Urinary bladder (tissue), 4 donors: Measurements from ENCODE around the gene RAB37. TPM values are rescaled to one million over a fixed set of nuclear protein-coding genes. Genes with fewer than 3 reads are reported as not detected.

Experiments
- DNase-seq: peaks from one replicate; pipeline ENCODE4 v3.0.0-alpha.2; 2015; ENCODE audit errors: extremely low spot score
- H3K27ac ChIP-seq: one replicate; pipeline ENCODE4 v1.5.1; 2013; ENCODE audit warnings: low read depth, mild to moderate bottlenecking, moderate library complexity
- H3K36me3 ChIP-seq: one replicate; pipeline ENCODE4 v1.6.1; 2013; ENCODE audit warnings: mild to moderate bottlenecking, moderate library complexity; ENCODE audit not compliant: insufficient read depth
- H3K4me1 ChIP-seq: one replicate; pipeline ENCODE4 v1.6.1; 2013; ENCODE audit warnings: mild to moderate bottlenecking, moderate library complexity; ENCODE audit not compliant: insufficient read depth
- H3K4me3 ChIP-seq: one replicate; pipeline ENCODE4 v1.5.1; 2013; ENCODE audit warnings: low read depth, low read length
- WGBS: extraction: QIAGEN DNeasy Blood & Tissue Kit; methylation state at CpG from one replicate; pipeline ENCODE4 v1.1.7; 2013; 5-methylcytosine and 5-hydroxymethylcytosine counted together
- polyA plus RNA-seq: library from polyadenylated mRNA; stranded (reverse); fragments of 200-250 nt; gene quantifications from one replicate; pipeline ENCODE4 v1.2.3, GENCODE V29; 2013
- total RNA-seq: library from RNA; depleted of rRNA; stranded (reverse); fragments of >200 nt; gene quantifications from one replicate; pipeline ENCODE4 v1.2.3, GENCODE V29; 2014
- donor health status: healthy with polysubstance abuse.
- donor health status: healthy.

Gene RAB37
- total and polyA plus RNA-seq, 2 donors: 3.2 to 6.7 TPM

DNA sequence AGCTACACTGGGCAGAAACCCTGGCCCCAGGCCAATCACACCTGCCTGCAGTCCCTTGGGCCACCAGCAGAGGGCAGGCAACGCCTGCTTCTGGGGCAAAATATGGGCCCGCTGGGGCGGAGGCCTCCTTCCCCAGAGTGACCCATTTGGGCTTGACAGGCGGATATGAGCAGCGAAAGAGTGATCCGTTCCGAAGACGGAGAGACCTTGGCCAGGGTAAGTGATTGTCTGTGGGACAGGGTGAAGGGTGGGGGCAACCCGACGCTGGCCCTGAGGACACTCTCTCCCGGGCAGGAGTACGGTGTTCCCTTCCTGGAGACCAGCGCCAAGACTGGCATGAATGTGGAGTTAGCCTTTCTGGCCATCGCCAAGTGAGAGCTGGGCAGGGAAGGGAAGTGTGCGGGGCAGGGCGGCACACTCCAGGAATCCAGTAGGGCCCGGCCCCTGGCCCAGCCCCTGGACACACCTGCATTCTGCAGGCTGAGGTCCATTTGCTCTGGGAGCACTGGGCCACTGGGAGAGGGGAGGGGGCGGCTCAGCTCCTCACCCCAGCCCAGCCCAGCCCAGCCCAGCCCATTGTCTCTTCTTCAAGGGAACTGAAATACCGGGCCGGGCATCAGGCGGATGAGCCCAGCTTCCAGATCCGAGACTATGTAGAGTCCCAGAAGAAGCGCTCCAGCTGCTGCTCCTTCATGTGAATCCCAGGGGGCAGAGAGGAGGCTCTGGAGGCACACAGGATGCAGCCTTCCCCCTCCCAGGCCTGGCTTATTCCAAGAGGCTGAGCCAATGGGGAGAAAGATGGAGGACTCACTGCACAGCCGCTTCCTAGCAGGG, 7.9 kb downstream of the RAB37 start:
- DNase-seq: no peak
- H3K4me1 ChIP-seq: no peaks in the 10 kb centered on the region
- 34% methylated on average over 24 of the region's 24 CpGs for WGBS
- no peak overlapping the region for H3K4me3 ChIP-seq
- H3K36me3 ChIP-seq: no peaks in the 10 kb centered on the region
- no peak overlapping the region for H3K27ac ChIP-seq

DNA sequence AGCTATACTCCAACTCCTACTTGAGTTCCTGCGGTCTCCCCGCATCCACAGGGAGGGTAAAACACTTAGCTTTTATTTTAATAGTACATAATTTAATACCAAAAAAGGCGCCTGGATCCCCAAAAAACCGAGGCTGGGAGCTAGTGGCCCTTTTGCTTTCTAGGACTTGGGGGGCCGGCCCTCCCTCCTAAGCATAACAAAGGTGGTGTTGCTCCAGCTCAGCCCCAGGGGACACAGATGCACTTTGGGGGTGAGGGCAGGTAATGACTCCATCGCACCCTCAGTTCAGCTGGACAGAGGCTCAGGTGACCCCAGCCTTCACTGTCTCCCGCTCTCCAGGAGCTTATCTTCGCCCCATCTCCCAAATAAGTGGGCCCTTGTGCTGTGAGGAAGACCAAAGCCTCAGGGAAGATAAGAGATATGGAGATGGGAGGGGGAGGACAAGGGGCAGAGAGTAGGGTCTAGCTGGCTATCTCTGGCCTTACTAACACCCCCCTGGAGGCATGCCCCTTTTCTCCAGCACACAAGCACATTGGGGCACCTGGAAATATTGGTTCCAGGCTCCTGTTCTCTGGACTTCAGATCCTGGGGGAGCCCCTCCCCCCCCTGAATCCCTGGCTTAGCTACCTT, 8.6 kb downstream of the RAB37 start:
- Histone ChIP-seq H3K4me1 (no peaks in the 10 kb centered on the region), H3K4me3 (no peak overlapping the region), H3K27ac (no peak overlapping the region), H3K36me3 (no peaks in the 10 kb centered on the region)
- DNase-seq: no peak
- 85% methylated on average over 8 of the region's 8 CpGs for WGBS

DNA sequence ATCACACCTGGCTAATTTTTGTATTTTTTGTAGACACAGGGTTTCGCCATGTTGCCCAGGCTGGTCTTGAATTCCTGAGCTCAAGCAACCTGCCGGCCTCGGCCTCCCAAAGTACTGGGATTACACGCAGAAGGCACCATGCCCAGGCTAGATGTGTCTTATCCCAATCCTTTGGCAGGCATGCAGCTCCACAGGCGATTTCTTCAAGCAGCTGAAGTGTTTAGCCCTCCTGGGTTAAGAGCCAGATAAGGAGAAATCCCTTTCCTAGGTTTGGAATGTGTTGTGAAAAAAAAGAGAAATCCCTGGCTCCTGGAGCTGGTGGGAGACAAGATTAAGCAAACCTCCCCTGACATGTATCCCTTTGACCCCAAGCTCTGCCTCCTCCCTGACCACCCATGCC, 9.3 kb downstream of the RAB37 start:
- Histone ChIP-seq H3K36me3 (no peaks in the 10 kb centered on the region), H3K27ac (no peak overlapping the region), H3K4me3 (no peak overlapping the region), H3K4me1 (no peaks in the 10 kb centered on the region)
- DNase-seq: no peak
- 59% methylated on average over 5 of the region's 5 CpGs for WGBS

DNA sequence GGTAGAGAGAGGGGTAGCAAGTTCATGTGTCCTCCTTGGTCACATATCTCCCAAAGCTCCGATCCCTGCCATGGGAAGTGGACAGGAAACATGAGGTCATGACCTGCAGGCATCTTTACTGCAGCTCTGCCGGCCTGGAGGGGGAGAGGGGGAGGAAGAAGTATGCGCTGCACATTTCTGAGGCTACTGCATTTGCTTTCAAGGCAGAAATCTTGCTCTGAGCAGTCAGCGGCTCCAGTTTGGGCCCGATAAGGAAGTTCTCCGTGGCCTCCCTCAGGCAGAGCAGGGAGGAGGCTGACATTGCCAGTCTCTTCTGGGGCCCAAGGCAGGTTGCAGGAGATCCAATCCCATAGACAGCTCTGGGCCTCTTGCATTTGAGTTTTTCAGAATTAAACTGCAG, 9.9 kb downstream of the RAB37 start:
- 22% methylated on average over 6 of the region's 6 CpGs for WGBS
- Histone ChIP-seq H3K4me1 (no peaks in the 10 kb centered on the region), H3K36me3 (no peaks in the 10 kb centered on the region), H3K4me3 (no peak overlapping the region), H3K27ac (no peak overlapping the region)
- no peak for DNase-seq

DNA sequence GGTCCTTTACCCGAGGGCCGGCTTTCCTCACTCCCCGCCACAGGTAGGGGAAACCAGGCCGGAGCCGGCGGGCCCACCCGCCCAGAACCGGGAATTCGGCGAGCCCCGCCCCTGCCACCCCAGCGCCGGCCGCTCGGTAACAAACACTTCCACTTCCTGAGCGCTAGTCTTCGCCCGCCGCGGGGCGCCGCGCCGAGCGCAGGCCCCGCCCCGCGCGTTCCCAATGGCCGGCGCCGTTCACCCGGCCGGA, 11.1 kb downstream of the RAB37 start:
- peak overlapping the region; percentile 29 for H3K27ac ChIP-seq
- no peak for DNase-seq
- H3K4me3 ChIP-seq: peak overlapping the region; percentile 27
- under 1% methylated on average over 34 of the region's 34 CpGs for WGBS
- H3K4me1 ChIP-seq: no peaks in the 10 kb centered on the region
- H3K36me3 ChIP-seq: no peaks in the 10 kb centered on the region

DNA sequence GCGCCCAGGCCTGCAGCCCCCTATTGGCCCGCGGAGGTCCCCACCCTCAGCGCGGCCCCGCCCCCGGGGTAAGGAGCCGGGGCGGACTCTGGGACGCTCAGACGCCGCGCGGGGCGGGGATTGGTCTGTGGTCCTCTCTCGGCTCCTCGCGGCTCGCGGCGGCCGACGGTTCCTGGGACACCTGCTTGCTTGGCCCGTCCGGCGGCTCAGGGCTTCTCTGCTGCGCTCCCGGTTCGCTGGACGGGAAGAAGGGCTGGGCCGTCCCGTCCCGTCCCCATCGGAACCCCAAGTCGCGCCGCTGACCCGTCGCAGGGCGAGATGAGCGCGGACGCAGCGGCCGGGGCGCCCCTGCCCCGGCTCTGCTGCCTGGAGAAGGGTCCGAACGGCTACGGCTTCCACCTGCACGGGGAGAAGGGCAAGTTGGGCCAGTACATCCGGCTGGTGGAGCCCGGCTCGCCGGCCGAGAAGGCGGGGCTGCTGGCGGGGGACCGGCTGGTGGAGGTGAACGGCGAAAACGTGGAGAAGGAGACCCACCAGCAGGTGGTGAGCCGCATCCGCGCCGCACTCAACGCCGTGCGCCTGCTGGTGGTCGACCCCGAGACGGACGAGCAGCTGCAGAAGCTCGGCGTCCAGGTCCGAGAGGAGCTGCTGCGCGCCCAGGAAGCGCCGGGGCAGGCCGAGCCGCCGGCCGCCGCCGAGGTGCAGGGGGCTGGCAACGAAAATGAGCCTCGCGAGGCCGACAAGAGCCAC, 11.6 kb downstream of the RAB37 start, which contains the start of gene NHERF1:
NHERF1 (plus strand) TSS at position 100 of the 750 bp plus-strand sequence; CDS start at position 319, 219 bp downstream.
- Histone ChIP-seq H3K4me3 (peak within 1 kb of the TSS; percentile 77), H3K27ac (peak within 1 kb of the TSS; percentile 29), H3K36me3 (no peaks in the 10 kb centered on the region), H3K4me1 (no peaks in the 10 kb centered on the region)
- DNase-seq: peak; percentile 76
- under 1% methylated on average over 90 of the region's 90 CpGs for WGBS

DNA sequence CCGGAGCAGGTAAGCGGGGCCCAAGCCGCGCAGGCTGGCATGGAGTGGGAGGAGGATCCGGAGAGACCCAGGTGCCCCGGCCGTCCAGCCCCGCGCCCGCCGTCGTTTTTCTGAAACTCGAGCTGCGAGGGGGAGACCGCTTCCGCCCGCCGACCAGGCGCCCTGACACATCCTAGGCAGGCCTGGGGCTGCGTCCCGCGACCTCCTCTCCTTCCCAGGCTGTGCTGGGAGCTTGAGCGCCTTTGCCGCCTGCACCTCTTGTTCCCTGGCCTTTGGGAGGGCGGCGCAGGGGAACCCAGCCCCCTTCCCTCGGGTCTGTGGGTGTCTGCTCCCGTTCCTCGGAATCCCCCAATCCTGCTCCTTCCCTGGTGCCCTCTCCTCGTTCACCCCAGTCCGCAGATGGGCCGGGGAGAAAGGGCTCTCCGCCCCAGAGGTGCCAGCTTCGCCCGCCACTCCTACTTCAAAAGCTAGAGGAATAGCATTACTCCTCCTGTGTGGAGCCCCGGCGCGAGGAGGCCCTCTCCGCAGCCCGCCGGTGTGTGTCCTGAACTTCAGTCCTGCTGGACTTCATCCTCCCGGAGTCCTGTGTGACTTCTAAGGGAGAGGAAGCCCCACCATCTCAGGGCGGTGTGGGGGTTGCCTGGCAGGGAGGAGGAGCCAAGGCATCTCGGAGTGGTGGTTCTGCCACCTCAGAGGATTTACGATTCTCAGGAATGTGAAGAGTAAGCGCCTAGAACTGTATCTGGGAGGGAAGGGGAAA, 12.4 kb downstream of the RAB37 start:
- peak overlapping the region; percentile 77 for H3K4me3 ChIP-seq
- 4% methylated on average over 46 of the region's 46 CpGs for WGBS
- no peaks in the 10 kb centered on the region for H3K36me3 ChIP-seq
- H3K4me1 ChIP-seq: no peaks in the 10 kb centered on the region
- DNase-seq: no peak
- no peak overlapping the region for H3K27ac ChIP-seq

- Histone ChIP-seq H3K4me3 (peak overlapping the region; percentile 77), H3K4me1 (no peaks in the 10 kb centered on the region), H3K36me3 (no peaks in the 10 kb centered on the region), H3K27ac (no peak overlapping the region)
- no peak for DNase-seq
- WGBS: 56% methylated on average over 6 of the region's 6 CpGs
Observed at GRCh38 chr17:74750039-74750326, 12.9 kb downstream of the RAB37 start.

- no peak for DNase-seq
- Histone ChIP-seq H3K36me3 (no peaks in the 10 kb centered on the region), H3K4me3 (peak overlapping the region; percentile 77), H3K4me1 (no peaks in the 10 kb centered on the region), H3K27ac (no peak overlapping the region)
- WGBS: 65% methylated on average over 13 of the region's 13 CpGs
Observed at GRCh38 chr17:74750327-74751069, 13.4 kb downstream of the RAB37 start.

DNA sequence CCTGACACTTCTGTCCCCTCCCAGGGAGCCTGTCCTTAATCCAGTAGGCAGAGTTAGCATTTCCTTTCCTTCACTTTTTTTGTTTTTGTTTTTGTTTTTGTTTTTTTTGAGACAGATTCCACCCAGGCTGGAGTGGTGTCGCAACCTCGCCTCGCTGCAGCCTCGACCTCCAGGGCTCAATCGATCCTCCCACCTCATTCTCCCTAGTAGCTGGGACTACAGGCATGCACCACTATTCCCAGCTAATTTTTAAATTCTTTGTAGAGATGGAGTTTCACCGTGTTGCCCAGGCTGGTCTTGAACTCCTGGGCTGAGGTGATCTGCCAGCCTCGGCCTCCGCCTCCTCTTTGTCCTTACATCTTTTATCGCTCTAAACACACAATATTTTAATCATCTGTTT, 15.4 kb downstream of the RAB37 start:
- Histone ChIP-seq H3K4me1 (peaks cover 3% of the 10 kb centered on the region), H3K36me3 (no peaks in the 10 kb centered on the region), H3K4me3 (no peak overlapping the region), H3K27ac (no peak overlapping the region)
- 93% methylated on average over 9 of the region's 9 CpGs for WGBS
- no peak for DNase-seq

DNA sequence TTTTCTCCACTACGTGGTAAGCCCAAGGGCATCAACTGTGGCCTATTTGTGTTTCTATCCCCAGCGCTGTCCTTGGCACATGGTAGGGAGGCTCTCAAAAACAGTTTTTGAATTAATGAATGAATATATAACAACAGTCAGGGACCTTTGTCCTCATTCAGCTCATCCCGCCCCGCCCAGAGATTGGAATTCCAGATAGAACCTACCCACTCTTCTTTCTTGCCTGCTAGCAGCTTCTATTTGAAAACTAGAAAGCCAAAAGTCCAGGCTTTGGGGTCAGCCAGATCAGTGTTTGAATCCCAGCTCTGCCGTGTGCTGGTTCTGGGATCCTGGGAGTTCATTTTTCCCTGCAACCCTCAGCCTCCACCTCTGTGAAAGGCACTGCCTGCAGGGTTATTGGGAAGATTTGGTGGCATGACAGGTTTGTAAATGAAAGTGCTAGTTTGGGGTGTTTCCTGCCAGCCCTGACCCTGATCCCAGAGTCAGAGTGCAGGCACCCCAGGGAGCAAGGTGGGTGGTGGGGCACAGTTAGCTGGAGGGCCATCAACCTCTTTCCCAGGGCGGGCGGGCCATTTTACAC, 15.9 kb downstream of the RAB37 start:
- H3K36me3 ChIP-seq: no peaks in the 10 kb centered on the region
- H3K27ac ChIP-seq: no peak overlapping the region
- WGBS: 95% methylated on average over 7 of the region's 7 CpGs
- DNase-seq: no peak
- H3K4me3 ChIP-seq: no peak overlapping the region
- peaks cover 8% of the 10 kb centered on the region for H3K4me1 ChIP-seq

- Histone ChIP-seq H3K27ac (no peak overlapping the region), H3K4me1 (peaks cover 8% of the 10 kb centered on the region), H3K4me3 (no peak overlapping the region), H3K36me3 (no peaks in the 10 kb centered on the region)
- DNase-seq: no peak
- WGBS: 95% methylated on average over 3 of the region's 3 CpGs
Observed at GRCh38 chr17:74754832-74755231, 17.8 kb downstream of the RAB37 start.

GRCh38 chr17:74755533-74755932, 18.5 kb downstream of the RAB37 start:
- Histone ChIP-seq H3K4me3 (no peak overlapping the region), H3K4me1 (peaks cover 8% of the 10 kb centered on the region), H3K36me3 (no peaks in the 10 kb centered on the region), H3K27ac (no peak overlapping the region)
- WGBS: 93% methylated on average over 8 of the region's 8 CpGs
- no peak for DNase-seq
